ENCODE results near the gene CD47.

DNA sequence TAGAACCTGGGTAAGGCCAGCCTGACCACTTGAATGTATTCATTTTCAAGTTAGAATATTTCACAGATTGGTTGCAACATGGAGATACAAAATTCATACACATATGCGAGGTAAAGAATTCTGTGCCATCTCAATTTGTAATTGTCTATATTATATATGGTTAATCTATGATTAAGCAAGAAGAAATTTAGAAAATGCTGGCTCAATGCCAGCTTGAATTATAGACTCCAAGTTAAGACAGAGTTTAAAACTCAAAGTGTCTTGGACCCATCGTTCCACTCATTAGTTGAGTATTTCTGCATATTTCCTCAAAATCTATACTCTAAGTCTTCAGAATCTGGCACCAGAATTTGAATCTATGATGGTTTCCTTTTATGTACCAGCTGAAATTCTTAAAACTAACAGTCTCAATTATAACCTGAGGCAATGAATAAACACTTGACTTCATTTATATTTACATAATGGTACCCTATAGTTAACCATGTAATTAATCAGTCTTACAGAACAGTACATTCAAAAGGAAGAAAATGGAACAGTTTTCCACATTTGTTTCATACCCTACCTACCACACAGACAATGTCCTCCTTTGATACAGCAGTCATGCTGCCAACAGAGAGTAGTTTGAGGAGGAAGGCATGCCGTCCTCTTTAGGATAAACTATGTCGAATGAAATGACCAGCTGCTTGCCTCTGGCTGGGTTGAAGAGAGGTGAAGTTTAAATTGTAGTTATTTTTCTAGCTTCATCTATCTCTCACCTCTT is 95.7 kb downstream of the CD47 start:
- TF ChIP-seq EZH2 (IDR thresholded peaks at IDR 0.05; ENCODE audit: borderline replicate concordance, low read depth, low read length, poor library complexity, severe bottlenecking) (no peak), CTCF (conservative IDR thresholded peaks at IDR 0.05; ENCODE audit: low read depth, low read length) (no peak)

Data from A673 (cell line).